Stimulated activated CD4-positive, alpha-beta T cell treated with anti-CD3 and anti-CD28 coated beads, Interleukin-12 subunit alpha, Interleukin-12 subunit beta, amount 100 ng/mL, for 48 hours (primary cell): Measurements from ENCODE around the gene KIFAP3.
"Not testable (repeated sequence)": the region's sequence is repeated elsewhere in the genome, so short reads cannot be mapped to it uniquely, and the experiment has no call there.

Source experiments
- DNase-seq, 3 donors: peaks; one replicate each; pipeline ENCODE4 v3.0.0-alpha.2; 2020; ENCODE audit warnings: low read depth in 2 of 3, low spot score in 1 of 3

KIFAP3 gene

GRCh38 chr1:170074250-170075157, at the start of gene KIFAP3:
TSS of gene KIFAP3 (minus strand) at chr1:170074695. CDS start at chr1:170074467, 228 bp downstream.
- DNase-seq = peak; percentile 87 to 95 (median 94)

GRCh38 chr1:170122366-170122765, 47.9 kb upstream of the KIFAP3 start:
- no peak for DNase-seq

DNA sequence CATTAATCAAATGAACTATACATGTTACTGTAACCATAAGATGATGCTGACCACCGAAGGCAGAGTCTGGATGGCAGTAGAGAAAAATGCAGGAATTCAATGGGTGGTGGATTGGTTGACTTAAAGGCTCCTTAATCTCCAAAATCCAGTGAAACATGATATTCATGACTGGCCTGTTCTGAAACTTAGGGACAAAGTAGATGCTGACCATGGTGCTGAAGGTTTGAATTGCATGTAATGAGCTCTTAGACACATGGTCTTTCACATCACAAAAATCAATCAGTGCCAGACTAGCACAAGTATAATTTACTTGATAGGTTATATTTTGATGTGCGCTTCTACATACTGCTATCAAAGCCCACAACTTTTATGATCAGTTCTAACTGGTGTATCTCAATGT, 40.4 kb upstream of the KIFAP3 start:
- no peak for DNase-seq

DNA sequence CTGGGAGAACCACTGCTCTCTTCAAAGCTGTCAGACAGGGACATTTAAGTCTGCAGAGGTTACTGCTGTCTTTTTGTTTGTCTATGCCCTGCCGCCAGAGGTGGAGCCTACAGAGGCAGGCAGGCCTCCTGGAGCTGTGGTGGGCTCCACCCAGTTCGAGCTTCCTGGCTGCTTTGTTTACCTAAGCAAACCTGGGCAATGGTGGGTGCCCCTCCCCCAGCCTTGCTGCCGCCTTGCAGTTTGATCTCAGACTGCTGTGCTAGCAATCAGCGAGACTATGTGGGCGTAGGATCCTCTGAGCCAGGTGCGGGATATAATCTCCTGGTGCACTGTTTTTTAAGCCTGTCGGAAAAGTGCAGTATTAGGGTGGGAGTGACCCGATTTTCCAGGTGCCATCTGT, 38.6 kb upstream of the KIFAP3 start:
- not testable (repeated sequence) for DNase-seq

- no peak for DNase-seq
These were observed 23.0 kb upstream of the KIFAP3 start for GRCh38 chr1:170097449-170097948.

- no peak for DNase-seq
These were observed 22.4 kb upstream of the KIFAP3 start for GRCh38 chr1:170096806-170097340.

- no peak for DNase-seq
These were observed 21.7 kb upstream of the KIFAP3 start for GRCh38 chr1:170095976-170096748.

- DNase-seq = not testable (repeated sequence)
These were observed 20.5 kb upstream of the KIFAP3 start for GRCh38 chr1:170094697-170095616.

- no peak for DNase-seq
These were observed 12.0 kb upstream of the KIFAP3 start for GRCh38 chr1:170086399-170087032.

DNA sequence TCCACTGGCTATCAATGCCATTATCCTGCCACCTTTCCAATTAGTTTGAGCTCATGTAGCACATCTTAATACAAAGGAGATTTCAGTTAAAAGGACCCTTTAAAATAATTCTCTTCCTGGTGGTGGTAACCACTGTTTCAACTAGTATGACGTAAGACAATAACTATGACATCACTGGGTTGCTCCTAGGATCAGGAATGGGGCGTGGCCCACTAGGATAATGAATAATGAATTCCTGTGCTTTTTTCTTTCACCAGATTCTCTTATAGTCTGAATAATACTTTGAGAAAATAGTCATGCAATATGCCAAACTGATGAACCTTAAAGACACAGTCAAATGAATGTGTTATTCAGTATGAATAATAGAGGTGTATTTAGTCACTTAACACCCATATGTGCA, 10.6 kb upstream of the KIFAP3 start:
- no peak for DNase-seq

- no peak for DNase-seq
These were observed 4.2 kb upstream of the KIFAP3 start for GRCh38 chr1:170078610-170079189.

- DNase-seq = no peak
These were observed 3.4 kb upstream of the KIFAP3 start for GRCh38 chr1:170077926-170078325.

- DNase-seq = not testable (repeated sequence)
These were observed 2.5 kb upstream of the KIFAP3 start for GRCh38 chr1:170076952-170077351.

DNA sequence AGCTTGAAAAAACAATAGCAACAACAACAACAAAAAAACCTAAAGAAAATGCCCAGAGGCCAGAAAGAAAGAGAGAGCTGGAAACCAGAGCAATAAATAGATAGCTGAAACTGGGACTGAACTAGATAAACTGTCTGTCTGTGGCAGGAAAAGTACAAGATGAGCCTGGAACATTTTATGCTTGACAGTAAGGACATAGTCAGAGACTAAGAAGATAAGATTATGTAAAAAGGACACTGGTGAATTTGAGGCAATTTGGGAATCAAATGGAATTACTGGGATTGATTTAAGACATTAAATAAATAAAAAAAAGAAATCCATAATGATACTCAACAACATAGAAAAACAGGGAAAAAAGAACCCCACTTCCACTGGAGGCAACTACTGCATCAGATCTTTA, 1.7 kb upstream of the KIFAP3 start:
- no peak for DNase-seq

DNA sequence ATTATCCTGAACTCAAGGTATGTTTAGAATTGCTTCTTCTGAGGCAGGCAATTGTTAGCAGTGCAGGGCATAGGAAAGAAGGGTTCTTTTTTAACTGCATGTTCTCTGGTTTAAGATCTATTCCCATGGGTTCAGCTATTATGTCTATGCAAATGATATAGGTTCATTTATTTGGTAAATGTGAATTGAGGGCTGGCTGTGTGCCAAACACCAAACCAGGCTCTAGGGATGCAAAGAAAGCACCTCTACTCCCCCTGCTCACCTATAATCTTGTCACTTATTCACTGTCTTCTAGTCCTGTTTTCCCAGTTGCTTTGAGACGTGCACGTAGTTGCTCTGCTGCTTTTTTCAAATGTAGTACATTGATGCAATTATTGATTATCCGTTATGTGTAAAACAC, 691 bp upstream of the KIFAP3 start:
- DNase-seq = no peak

DNA sequence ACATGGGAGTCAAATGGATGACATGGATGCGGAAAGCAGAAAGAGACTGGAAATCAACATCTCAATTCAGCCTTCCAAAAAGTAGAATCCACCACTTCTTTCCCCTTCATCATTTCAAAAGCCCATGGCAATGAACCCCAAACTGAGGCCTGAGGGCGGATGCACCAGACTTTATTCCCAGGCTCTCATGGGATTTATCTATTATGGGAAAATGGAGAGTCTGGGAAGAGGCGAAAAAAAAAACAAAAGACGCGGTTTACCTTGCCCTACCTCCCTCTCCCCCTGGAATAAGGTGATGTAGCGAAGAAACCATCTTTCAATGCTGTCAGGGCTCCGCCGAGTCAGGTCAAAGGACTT, 624 bp downstream of the KIFAP3 start:
- DNase-seq = no peak

GRCh38 chr1:170071378-170071777, 3.1 kb downstream of the KIFAP3 start:
- no peak for DNase-seq

- no peak for DNase-seq
These were observed 5.6 kb downstream of the KIFAP3 start for GRCh38 chr1:170068923-170069322.

DNA sequence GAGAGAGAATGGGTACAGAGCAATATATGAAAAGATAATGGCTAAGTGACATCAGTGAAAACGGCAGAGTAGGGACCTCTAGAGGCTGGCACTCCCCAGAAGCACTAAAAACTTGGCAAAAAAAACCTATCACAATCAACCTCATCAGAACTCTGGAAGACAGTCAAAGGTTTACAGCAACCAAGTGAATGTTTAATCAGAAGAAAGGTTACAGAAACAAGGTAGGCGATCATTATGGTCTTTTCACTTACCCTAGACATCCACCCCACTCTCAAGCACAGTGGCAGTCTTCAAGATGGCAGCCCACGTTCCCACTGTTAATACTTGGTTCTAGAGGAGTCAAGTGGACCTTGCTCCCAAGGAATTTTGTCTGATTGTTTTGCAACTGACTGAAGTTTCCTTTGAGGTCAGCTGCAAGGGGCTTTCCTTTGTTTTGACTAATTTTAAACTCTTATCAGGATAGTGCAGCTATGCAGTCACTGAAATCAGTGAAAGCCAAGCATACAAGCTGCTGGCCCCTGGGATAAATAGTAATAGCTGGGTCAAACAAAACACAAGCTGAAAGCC, 7.2 kb downstream of the KIFAP3 start:
- DNase-seq = no peak

DNA sequence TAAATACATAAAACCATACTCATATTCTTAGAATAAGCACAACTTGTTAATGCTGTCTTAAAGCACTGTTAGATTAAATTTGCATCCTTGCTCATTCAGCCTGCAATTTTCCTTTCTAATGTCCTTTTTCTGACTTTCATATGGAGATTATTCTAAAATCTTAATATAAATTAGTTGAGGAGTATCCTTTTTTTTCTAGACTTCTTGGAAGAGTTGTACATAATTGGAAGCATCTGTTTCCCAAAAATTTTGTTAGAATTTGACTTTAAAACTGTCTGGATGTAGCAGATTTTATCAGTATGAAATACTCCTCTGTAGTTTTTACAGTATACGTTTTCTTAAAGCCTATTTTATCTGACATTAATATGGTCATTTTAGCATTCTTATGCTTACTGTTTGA, 9.7 kb downstream of the KIFAP3 start:
- no peak for DNase-seq
